ENCODE data around the gene RNF34.

DNA sequence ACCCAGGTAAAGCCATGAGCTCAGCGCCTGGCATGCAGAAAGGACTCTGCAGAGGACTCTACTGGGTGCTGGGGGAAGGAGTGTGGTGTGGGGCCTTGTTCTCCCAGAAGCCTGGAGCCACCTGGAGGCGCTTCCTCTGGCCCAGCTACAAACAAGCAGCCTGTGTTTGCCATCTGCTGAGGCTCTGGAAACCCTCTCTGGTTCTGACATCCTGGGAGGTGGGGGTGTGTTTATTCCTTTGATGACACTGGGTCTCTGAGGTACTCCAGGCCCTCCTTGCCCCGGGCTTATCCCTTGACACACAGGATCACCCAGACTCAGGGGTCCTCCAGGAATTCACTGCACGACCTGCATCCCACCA is 44.9 kb downstream of the RNF34 start:
- TF ChIP-seq, protein P1, sequence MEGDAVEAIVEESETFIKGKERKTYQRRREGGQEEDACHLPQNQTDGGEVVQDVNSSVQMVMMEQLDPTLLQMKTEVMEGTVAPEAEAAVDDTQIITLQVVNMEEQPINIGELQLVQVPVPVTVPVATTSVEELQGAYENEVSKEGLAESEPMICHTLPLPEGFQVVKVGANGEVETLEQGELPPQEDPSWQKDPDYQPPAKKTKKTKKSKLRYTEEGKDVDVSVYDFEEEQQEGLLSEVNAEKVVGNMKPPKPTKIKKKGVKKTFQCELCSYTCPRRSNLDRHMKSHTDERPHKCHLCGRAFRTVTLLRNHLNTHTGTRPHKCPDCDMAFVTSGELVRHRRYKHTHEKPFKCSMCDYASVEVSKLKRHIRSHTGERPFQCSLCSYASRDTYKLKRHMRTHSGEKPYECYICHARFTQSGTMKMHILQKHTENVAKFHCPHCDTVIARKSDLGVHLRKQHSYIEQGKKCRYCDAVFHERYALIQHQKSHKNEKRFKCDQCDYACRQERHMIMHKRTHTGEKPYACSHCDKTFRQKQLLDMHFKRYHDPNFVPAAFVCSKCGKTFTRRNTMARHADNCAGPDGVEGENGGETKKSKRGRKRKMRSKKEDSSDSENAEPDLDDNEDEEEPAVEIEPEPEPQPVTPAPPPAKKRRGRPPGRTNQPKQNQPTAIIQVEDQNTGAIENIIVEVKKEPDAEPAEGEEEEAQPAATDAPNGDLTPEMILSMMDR (IDR thresholded peaks at IDR 0.05) = no peak
- TF ChIP-seq POLR2A (IDR thresholded peaks at IDR 0.05) = no peak
